GM21390 (cell line): ENCODE data around the gene FAM118B.
"Not testable (repeated sequence)": the region's sequence is repeated elsewhere in the genome, so short reads cannot be mapped to it uniquely, and the experiment has no call there.

ENCODE experiments used
- ATAC-seq: cut with Tn5 transposase; IDR thresholded peaks from one replicate; pipeline ENCODE4 v1.9.1; 2021; ENCODE audit not compliant: unreplicated experiment

The FAM118B gene

DNA sequence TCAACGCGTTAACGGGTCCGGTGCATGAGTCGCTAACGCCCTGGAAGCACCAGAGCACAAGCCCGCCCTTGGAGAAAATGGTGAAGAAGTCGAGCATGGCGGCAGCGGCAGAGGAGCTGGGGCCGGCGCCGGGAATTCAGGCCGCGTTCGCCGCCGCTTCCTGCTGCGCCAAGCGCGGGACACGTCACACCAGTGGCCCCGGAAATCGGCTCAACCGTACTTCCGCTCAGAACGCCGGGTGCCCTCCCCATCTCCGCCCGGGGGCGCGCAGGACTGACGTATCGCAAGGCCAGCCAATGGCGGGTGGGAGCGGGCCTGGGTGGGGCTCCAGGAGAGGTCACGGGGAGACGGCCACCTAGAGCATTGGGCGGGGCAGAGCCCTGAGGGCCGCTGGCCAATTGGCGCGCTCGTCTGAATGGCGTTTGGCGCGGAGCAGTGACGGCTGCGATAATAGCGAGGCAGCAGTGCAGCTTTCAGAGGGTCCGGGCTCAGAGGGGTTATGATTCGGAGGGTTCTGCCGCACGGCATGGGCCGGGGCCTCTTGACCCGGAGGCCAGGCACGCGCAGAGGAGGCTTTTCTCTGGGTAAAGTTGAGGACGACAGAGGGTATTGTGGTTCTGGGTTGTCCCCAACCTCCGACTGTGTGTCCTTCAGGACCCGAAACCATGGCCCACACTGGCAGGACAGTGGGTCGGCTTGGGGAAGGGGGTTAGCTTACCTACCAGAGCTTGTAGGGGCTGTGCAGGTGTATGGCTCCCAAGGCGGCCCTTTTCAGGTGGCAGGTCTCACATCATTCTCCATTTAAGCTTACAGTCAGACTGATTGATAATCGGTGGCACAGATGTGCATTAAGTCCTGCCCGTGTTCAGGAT lies 57.4 kb downstream of the FAM118B start, which contains the start of the genes FOXRED1 and SRPRA:
TSS of gene FOXRED1 (plus strand) at position 447 of the 872 bp plus-strand sequence. CDS start at position 500, 53 bp downstream.
TSS of gene SRPRA (minus strand) at position 188 of the 872 bp plus-strand sequence. CDS start at position 97, 91 bp downstream.
- ATAC-seq = peak; percentile 99

DNA sequence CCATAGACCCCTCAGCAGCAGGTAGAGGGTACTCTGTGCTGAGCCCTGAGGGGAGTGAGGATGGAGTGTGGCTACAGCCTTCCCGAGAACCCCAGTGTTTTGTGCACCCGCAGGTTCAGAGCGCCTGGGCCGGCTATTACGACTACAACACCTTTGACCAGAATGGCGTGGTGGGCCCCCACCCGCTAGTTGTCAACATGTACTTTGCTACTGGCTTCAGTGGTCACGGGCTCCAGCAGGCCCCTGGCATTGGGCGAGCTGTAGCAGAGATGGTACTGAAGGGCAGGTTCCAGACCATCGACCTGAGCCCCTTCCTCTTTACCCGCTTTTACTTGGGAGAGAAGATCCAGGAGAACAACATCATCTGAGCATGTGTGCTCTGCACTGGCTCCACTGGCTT lies 65.7 kb downstream of the FAM118B start:
- no peak for ATAC-seq

DNA sequence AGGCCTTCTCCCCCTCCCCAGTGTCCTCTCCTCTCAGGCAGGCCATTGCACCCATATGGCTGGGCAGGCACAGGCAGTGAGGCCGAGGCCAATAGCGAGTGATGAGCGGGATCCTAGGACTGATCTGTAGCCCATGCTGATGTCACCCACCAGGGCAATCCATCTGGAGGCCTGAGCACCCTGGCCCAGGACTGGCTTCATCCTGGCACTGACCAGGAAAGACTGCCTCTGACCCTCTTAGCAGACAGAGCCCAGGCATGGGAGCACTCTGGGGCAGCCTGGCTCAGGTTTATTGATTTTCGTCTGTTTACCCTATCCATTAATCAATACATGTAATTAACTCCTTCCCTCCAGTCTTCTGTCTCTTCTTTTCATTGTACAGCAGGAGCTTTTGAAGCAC lies 66.2 kb downstream of the FAM118B start:
- no peak for ATAC-seq

DNA sequence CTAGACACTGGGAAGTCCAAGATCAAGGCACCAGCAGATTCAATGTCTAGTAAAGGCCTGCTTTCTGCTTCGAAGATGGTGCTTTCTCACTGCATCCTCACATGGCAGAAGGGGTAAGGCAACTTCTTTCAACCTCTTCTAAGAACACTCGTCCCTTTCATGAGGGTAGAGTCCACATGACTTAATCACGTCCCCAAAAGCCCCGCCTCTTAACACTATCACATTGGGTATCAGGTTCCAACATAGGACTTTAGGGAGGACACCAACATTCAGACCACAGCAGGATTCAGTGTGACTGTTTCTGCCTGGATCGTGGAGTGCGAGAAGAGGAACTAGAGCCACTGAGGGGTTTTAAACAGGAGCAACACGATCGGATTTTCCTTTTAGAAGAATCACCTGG lies 67.6 kb downstream of the FAM118B start:
- no peak for ATAC-seq

DNA sequence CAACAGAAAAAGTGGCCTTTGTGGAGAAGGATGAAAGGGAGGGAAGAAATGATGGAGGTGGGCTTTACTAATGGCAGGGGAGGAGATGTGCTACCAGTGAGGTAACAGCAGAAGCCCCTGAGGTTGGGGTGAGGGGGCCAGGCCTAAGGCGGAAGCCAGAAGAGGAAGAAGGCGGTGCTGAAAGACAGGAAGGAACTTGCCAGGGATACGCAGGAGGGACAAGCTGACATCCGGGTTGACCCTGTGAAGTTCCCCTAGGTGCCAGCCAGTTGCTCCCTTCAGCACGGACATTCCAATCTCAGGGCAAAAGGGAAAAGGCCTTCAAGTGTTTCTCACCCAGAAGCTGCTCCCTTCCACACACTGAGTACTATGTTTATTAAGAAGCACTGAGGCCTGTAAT lies 69.0 kb downstream of the FAM118B start:
- no peak for ATAC-seq

DNA sequence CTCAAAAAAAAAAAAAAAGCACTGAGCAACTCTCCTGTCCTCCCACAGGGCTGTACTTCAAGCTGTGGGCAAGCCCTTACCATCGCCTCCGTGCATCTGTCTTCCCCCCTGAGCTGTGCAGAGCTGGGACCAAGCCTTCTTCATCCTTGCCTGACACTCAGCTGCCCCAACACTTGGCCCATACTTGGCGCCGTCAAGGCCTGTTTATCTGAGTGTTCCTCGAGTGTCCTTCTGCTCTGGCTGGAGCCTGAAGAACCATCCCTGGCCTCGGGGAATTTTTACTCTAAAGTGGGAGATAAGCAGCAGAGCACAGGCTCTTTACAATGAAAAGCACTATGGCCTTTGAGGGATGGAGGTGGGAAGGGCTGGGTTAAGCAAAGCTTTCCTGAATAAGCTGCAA lies 69.7 kb downstream of the FAM118B start:
- no peak for ATAC-seq

DNA sequence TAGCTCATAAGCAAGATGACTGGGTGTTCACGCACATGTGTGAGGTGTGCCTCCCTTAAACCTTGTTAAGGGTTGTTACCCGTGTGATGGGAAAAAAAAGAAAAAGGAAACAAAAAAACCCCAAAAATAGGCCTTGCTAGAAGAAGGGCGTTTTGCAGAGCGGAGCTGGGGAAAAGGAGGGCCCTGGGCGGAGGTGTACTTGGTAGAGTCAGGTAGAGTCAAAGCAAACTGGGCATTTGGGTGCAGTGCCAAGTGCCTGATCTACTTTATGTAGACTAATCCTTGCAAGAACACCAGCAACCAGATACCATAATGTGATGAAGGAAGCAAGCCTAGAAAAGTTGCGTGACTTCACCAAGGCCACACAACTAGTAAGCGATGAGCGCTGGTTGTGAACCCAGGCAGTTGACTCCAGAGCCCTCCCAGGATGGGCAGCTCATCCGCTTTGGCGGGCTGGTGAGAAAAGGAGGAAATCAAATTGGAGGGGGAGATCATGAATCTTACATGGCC lies 70.1 kb downstream of the FAM118B start:
- ATAC-seq = no peak

DNA sequence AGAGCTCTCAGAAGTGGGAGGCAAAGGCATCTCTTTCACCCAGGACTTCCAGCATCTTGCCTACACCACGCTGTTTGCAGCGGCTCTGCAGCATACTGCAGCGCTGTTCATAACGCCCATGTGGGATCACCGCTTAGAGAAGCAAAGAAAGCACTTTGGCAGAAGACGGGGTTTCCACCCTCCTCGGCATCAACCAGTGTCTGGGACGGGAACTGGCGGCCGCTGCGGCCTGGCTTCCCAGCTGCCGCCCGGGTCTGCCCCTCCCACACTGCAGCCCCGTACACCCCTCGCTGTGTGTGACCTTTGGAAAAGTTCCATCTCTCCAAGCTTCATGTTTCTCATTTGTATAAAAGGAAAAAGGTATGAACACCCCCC lies 70.8 kb downstream of the FAM118B start:
- ATAC-seq = peak; percentile 23

DNA sequence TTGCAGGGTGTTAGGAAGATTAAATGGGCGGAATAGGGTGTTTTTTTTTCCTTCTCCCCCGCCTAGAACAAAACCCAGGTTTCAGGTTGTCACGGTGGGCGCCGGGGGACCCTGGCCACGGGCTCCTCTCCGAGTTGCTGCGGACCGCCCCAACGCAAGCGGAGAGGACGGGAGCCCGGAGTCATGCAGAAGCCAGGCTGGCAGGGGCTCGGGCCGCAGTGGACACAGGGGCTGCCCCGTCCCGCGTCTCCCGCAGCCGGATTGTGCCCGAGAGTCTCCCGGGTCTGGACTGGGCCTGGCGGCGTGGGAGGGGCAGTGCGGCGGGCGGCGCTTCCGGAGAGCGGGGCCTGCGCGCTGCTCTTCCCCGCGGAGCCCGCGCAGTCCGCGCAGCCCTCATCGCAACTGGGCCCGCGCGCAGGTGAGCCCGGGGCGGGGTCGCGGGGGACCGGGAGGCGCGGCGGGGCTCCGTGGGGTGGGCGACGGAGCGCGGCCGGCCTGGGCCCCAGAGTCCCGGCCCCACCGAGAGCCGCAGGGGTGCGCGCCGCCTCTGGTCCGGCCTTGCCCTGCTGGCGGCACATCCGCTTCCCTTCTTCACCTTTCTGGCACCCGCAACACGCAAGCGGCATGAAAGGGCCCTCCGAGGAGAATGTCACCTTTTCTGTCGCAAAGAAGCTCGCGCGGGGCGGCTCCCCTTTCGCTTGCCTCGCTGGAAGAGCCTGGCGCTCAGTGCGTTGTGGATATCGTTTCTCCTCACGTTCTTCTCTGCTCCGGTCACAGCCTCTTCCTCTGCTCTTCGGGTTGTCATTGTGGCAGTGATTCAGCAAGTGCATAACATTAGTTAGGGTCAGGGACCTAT lies 71.4 kb downstream of the FAM118B start, which contains the start of gene TIRAP:
TSS of gene TIRAP (plus strand) at position 358 of the 856 bp plus-strand sequence. CDS start 7,802 bp downstream, outside the sequence.
- peak; percentile 65 for ATAC-seq

DNA sequence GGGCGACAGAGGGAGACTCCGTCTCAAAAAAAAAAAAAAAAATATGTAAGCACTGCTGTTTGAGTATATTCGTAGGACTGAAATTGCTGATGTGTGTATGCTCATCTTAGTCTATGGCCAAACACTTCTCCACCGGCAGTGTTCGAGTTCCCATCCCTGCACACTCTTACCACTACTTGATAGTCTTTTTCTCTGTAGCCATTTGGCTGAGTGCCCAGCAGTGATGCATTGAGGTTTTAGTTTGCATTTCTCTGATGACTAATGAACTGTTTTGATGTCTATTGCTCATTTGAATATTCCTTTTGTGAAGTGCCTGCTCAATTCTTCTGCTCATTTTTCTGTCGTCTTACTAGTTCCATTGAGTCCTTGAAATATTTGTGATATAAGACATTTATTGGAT lies 73.2 kb downstream of the FAM118B start:
- peak; percentile 52 for ATAC-seq

DNA sequence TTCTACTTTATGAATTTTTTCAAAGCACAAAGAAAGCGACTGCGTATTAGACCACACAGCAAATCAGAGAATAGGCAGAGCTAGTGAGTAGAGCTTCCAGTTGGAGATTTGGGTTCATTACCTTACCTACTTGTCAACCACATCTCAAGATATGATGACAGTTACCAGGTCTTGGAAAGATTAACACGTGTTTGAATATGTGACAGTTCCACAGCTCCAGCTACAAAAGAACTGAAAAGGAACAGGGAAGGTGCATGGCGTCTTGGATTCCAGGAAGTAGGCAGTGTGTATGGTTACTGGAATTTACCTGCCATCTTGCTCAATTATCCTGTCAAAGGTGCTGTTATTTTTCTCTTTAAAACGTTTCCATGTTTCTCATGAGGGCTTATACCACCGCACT lies 76.7 kb downstream of the FAM118B start:
- ATAC-seq = no peak

DNA sequence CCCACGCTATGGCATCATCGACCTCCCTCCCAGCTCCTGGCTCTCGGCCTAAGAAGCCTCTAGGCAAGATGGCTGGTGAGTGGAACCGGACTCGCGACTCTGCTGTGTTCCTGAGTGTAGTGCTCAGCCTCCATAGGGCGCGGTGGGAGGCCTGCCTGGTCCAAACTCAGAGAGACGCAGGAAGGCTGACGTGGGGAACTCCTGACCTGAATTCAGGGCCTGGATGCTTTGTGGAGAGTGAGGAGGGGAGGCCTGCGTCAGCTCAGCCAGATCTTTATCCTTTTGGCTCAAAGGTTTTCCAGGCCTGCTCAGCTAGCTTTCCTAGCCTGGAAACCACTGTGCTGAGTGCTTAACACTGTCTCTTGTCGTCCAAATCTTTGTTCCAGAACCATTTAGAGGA lies 79.3 kb downstream of the FAM118B start:
- ATAC-seq = no peak

DNA sequence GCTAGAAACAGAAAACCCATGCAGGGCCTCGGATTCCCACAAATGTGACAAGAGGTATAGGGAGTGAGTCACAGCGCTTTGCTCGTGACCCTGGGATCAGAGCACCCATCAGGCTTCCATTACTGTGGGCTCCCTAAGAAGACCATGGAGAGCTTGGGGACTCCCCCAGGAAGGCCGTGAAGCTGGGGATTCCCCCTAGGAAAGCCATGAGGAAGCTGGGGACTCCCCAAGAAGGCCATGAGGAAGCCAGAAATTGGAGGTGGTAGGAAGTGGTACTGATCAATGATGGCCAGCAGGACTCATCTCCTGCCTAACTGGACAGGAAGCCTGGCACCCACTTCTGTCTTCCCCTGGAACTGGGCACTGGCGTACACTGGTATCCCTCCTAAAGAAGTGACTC lies 82.1 kb downstream of the FAM118B start:
- no peak for ATAC-seq

DNA sequence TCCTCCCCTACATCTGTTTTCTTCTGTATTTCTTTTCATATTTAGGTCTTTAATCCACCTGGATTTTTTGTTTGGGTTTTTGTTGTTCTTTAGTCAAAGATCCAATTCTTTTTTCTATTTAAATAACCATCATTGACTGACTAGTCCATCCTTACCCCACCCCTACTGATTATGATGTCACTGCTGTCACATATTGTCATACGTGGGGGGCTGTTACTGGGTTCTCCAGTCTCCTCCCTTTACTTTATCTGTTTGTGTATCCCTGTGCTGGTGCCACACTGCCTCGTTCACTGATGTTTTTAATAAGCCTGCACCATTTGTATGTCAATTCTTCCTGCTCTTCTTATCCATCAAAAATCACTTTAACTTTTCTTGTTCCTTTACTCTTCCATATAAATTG lies 85.4 kb downstream of the FAM118B start:
- no peak for ATAC-seq

DNA sequence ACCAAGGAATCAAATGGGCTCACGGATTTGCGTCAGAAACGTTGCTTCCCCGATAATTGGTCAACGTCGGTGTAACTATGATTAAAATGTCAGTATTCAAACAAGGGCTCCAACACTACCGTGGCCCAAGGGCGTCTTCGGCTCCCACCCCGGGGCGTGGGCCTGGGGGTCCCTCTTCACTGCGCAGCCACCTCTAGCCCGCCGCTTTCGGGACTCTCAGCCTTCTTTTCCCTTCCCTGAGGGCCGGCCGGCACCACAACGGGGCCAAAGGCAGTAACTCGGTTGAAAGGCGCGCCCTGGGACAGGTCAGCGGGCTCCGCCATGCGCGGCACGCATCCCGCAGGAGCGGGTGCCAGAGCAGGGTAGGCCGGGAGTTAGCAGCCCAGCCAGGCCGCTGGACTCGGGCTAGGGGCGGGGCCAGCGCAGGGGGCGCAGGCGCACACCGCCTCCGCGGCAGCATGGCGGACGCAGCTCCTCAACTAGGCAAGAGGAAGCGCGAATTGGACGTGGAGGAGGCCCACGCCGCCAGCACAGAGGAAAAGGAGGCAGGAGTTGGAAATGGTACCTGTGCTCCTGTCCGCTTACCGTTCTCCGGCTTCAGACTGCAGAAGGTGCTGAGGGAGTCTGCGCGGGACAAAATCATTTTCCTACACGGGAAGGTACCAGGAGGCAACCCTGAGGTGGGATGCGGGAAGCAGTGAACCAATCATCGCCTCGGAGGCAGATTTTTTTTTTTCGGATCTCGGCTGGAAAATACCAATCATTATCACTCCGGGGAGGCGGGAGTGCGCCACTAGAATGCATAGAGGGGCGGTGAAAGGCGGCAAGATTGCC lies 92.3 kb downstream of the FAM118B start, which contains the start of gene DCPS:
TSS of gene DCPS (plus strand) at position 438 of the 834 bp plus-strand sequence. CDS start at position 459, 21 bp downstream.
- ATAC-seq = peak; percentile 85

DNA sequence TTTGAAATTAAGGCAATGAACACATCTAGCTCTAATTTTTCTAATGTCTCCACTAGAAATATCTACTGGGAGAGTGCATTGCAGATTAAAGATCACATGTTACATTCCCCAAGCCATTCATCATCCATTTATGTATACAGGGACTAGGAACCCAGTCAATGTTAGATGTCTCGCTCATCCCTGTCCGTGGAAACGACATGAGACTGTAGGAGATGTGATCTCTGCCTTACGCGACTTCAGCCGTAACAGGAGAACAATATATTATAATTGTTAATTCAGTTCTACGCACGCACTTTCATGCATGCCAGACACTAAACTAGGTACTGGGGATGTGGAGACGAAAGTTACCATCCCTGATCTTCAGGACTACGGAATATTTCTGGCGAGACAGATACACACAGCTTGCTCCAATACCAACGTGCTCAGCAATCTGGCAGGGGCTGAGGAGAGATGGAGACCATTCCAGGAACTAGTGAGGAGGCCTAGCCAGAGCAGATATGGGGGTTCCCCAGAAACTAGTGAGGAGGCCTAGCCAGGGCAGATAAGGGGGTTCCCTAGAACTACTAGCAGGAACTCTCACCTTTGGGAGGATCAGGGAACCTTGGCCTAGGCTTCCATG lies 93.0 kb downstream of the FAM118B start:
- no peak for ATAC-seq

DNA sequence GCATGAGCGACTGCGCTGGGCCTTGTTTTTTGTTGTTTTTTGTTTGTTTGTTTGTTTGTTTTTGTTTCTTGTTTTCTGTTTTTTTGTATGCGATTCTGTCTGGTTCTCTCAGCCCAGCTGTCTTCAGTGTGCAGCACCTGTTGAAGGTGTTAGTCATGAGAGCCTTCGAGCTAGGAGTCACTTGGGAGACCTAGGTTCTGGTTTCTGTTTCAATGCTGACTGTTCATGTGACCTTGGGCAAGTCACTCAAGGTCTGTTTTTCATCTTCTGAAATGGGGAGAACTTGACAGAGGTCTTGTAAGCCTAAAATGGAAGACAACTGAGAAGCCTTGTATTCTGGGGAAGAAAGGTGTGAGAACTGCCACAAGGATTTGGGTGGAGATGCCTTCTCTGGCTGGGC lies 94.1 kb downstream of the FAM118B start:
- ATAC-seq = peak; percentile 67

DNA sequence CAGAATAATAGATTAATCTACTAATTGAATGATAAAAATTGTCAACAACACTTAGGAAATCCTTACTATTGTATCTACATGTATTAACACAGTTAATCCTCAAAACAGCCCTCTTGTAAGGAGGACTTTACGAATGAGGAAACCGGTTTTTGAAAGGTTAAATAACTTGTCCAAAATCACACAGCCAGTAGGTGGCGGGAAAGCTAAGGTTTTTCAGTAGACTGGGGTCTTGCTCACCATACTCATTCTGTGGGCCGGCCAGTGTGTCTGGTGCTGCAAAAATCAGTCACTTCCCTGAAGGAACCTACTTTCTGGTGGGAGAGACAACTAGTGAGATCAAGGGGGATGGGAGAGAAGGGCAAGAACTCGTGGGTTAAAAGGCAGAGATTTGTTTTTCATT lies 96.1 kb downstream of the FAM118B start:
- no peak for ATAC-seq

DNA sequence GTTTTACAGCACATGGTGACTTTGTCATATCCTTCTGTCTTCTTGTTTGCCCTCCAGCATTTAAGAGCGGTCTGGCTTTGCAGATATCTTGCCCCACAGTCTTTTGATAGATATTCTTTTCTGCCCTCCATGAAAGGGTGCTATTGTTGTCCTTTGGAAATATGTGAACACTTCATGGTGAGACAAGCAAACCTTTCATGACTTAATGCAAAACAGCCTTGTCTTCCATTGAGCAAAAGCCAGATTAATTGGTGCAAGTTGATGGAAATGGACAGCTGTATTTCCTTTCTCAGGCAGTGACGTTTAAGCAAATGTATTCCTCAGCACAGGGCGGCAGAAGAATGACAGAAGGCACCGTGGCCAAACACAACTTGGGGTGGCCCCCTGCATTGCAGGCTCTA lies 96.7 kb downstream of the FAM118B start:
- ATAC-seq = no peak

DNA sequence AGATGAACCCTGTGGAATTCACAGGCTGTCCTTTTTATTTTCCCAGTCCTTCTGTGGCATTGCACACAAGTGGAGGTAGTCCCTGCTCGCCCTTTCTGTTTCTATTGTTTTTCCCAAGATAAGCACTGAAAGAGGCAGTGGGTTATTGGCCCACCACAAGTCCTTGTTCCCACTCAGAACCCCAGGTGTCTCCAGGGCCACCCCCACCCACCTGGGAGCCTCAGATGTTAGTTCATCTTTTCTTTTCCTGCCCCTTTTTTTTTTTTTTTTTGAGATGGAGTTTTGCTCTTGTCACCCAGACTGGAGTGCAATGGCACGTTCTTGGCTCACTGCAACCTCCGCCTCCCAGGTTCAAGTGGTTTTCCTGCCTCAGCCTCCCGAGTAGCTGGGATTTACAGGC lies 97.2 kb downstream of the FAM118B start:
- not testable (repeated sequence) for ATAC-seq
